Astrocyte of the spinal cord (primary cell): ENCODE data around the gene MARK4.
"Not testable (repeated sequence)": the region's sequence is repeated elsewhere in the genome, so short reads cannot be mapped to it uniquely, and the experiment has no call there.

Source experiments
- DNase-seq: peaks from one replicate; pipeline ENCODE4 v3.0.0; 2011; ENCODE audit warnings: low read depth, low spot score
- H3K4me3 ChIP-seq: 2 replicates; pipeline ENCODE4 v1.5.1; 2011; ENCODE audit warnings: low read depth, mild to moderate bottlenecking, low read length, moderate library complexity
- CTCF ChIP-seq: IDR thresholded peaks from 2 replicates; pipeline ENCODE4 v1.5.1; 2012; ENCODE audit warnings: low read depth, mild to moderate bottlenecking, low read length, inconsistent platforms
- in situ Hi-C: cut with HindIII; loops from 2 replicates; pipeline ENCODE4 v1.10.0; 2017; ENCODE audit warnings: low sequenced_read_pairs

MARK4 gene

GRCh38 chr19:45306518-45307027, 55.5 kb downstream of the MARK4 start:
- no peak for TF ChIP-seq CTCF
- H3K4me3 ChIP-seq: no peak overlapping the region
- DNase-seq: no peak
- in situ Hi-C loops: no loop called here

GRCh38 chr19:45307361-45307760, 56.3 kb downstream of the MARK4 start:
- DNase-seq: no peak
- in situ Hi-C loops: no loop called here
- no peak for TF ChIP-seq CTCF
- H3K4me3 ChIP-seq: no peak overlapping the region

GRCh38 chr19:45309322-45309721, 58.3 kb downstream of the MARK4 start:
- DNase-seq, H3K4me3 ChIP-seq, in situ Hi-C loops: not testable (repeated sequence)

GRCh38 chr19:45311621-45312020, 60.5 kb downstream of the MARK4 start:
- no peak for TF ChIP-seq CTCF
- no peak for DNase-seq
- in situ Hi-C loops: no loop called here
- no peak overlapping the region for H3K4me3 ChIP-seq

GRCh38 chr19:45312285-45312684, 61.2 kb downstream of the MARK4 start:
- H3K4me3 ChIP-seq, in situ Hi-C loops, DNase-seq: not testable (repeated sequence)

- DNase-seq: no peak
- no peak for TF ChIP-seq CTCF
- in situ Hi-C loops: no loop called here
- no peak overlapping the region for H3K4me3 ChIP-seq
Measured at GRCh38 chr19:45314708-45315245, 63.7 kb downstream of the MARK4 start.

GRCh38 chr19:45315304-45315703, 64.2 kb downstream of the MARK4 start:
- no peak overlapping the region for H3K4me3 ChIP-seq
- TF ChIP-seq CTCF: no peak
- DNase-seq: no peak
- in situ Hi-C loops: no loop called here
